Neutrophil (primary cell): ENCODE results near the gene BRI3BP.

Experiments used
- H3K27ac ChIP-seq: fragments of 200-600 bp; sonication (generic); 2 replicates; pipeline ENCODE4 v1.5.1; 2016; ENCODE audit warnings: mild to moderate bottlenecking, moderate library complexity
- H3K27me3 ChIP-seq: fragments of 200-600 bp; sonication (generic); 2 replicates; pipeline ENCODE4 v1.6.0; 2016; ENCODE audit warnings: mild to moderate bottlenecking
- H3K36me3 ChIP-seq: fragments of 200-600 bp; sonication (generic); 2 replicates; pipeline ENCODE4 v1.5.1; 2017
- H3K4me1 ChIP-seq, 2 experiments: fragments of 200-600 bp in 1 of 2; sonication (generic) in 1 of 2; 1 replicate in 1 of 2; 2 replicates in 1 of 2; pipeline versions ENCODE4 v1.5.1 to v1.6.1; 2013 to 2016; ENCODE audit warnings: low read depth in 1 of 2, low read length in 1 of 2, mild to moderate bottlenecking in 1 of 2, moderate library complexity in 1 of 2; ENCODE audit not compliant: control insufficient read depth in 1 of 2, insufficient read depth in 1 of 2
- H3K4me3 ChIP-seq, 2 experiments: fragments of 200-600 bp in 1 of 2; sonication (generic) in 1 of 2; 1 replicate in 1 of 2; 2 replicates in 1 of 2; pipeline ENCODE4 v1.5.1; 2013 to 2016; ENCODE audit warnings: low read depth in 1 of 2, low read length in 1 of 2, mild to moderate bottlenecking in 1 of 2, moderate library complexity in 1 of 2
- H3K9me3 ChIP-seq: fragments of 200-600 bp; sonication (generic); 2 replicates; pipeline ENCODE4 v1.5.1; 2016
- CTCF ChIP-seq: fragments of 200-600 bp; sonication (generic); IDR thresholded peaks from 2 replicates; pipeline ENCODE4 v1.5.1; 2016; ENCODE audit warnings: antibody characterized with exemption

The BRI3BP gene

GRCh38 chr12:124956571-124956970 lies 36.9 kb upstream of the BRI3BP start:
- Histone ChIP-seq H3K27ac (no peak overlapping the region), H3K9me3 (no peaks in the 10 kb centered on the region), H3K27me3 (no peaks in the 10 kb centered on the region), H3K4me3 (no peak overlapping the region), H3K4me1 (no peaks in the 10 kb centered on the region), H3K36me3 (peaks cover 72% of the 10 kb centered on the region)
- no peak for TF ChIP-seq CTCF

- Histone ChIP-seq H3K27me3 (no peaks in the 10 kb centered on the region), H3K27ac (no peak overlapping the region), H3K36me3 (peaks cover 75% of the 10 kb centered on the region), H3K9me3 (no peaks in the 10 kb centered on the region), H3K4me3 (no peak overlapping the region), H3K4me1 (no peaks in the 10 kb centered on the region)
- no peak for TF ChIP-seq CTCF
These were observed 32.4 kb upstream of the BRI3BP start for GRCh38 chr12:124961055-124961454.

GRCh38 chr12:124963211-124963610 lies 30.2 kb upstream of the BRI3BP start:
- no peaks in the 10 kb centered on the region for H3K9me3 ChIP-seq
- no peak for TF ChIP-seq CTCF
- H3K27ac ChIP-seq = no peak overlapping the region
- H3K27me3 ChIP-seq = no peaks in the 10 kb centered on the region
- no peaks in the 10 kb centered on the region for H3K4me1 ChIP-seq
- H3K36me3 ChIP-seq = peaks cover 75% of the 10 kb centered on the region
- H3K4me3 ChIP-seq = no peak overlapping the region

GRCh38 chr12:124964251-124964650 lies 29.2 kb upstream of the BRI3BP start:
- Histone ChIP-seq H3K4me1 (no peaks in the 10 kb centered on the region), H3K4me3 (no peak overlapping the region), H3K36me3 (peaks cover 82% of the 10 kb centered on the region), H3K9me3 (no peaks in the 10 kb centered on the region), H3K27ac (no peak overlapping the region), H3K27me3 (no peaks in the 10 kb centered on the region)
- TF ChIP-seq CTCF = no peak

- Histone ChIP-seq H3K4me1 (no peaks in the 10 kb centered on the region), H3K9me3 (no peaks in the 10 kb centered on the region), H3K27me3 (no peaks in the 10 kb centered on the region), H3K27ac (no peak overlapping the region), H3K4me3 (no peak overlapping the region), H3K36me3 (peaks cover 75% of the 10 kb centered on the region)
- TF ChIP-seq CTCF = no peak
These were observed 28.5 kb upstream of the BRI3BP start for GRCh38 chr12:124964836-124965462.
